Renal cortical epithelial cell (primary cell): ENCODE results near the gene UPP2. TPM values are rescaled to one million over a fixed set of nuclear protein-coding genes. Genes with fewer than 3 reads are reported as not detected.

Experiments
- DNase-seq: peaks from one replicate; pipeline ENCODE4 v3.0.0-alpha.2; 2011; ENCODE audit warnings: low read depth
- total RNA-seq: library from RNA; depleted of rRNA; stranded (reverse); fragments of >200 nt; gene quantifications from 2 replicates; pipeline ENCODE4 v1.2.3, GENCODE V29; 2014

UPP2 gene
- total RNA-seq, 1 donor from 2014 or later: 0.25 TPM

- DNase-seq: no peak
These were observed 38.5 kb downstream of the UPP2 start for GRCh38 chr2:158140201-158140600.

GRCh38 chr2:158142165-158142564, 40.5 kb downstream of the UPP2 start:
- DNase-seq: no peak

GRCh38 chr2:158142568-158143332, 41.1 kb downstream of the UPP2 start:
- no peak for DNase-seq

- DNase-seq: no peak
These were observed 42.2 kb downstream of the UPP2 start for GRCh38 chr2:158143703-158144360.

GRCh38 chr2:158144914-158145625, 43.4 kb downstream of the UPP2 start:
- DNase-seq: no peak

GRCh38 chr2:158153270-158154015, 51.8 kb downstream of the UPP2 start:
- no peak for DNase-seq

- peak; percentile 23 for DNase-seq
These were observed 52.9 kb downstream of the UPP2 start for GRCh38 chr2:158154596-158154995.

- DNase-seq: no peak
These were observed 71.0 kb downstream of the UPP2 start for GRCh38 chr2:158172719-158173118.

GRCh38 chr2:158174495-158174894, 72.8 kb downstream of the UPP2 start:
- DNase-seq: no peak

- DNase-seq: no peak
These were observed 73.3 kb downstream of the UPP2 start for GRCh38 chr2:158174956-158175355.

GRCh38 chr2:158178646-158179045, 77.0 kb downstream of the UPP2 start:
- DNase-seq: no peak

GRCh38 chr2:158179660-158180059, 78.0 kb downstream of the UPP2 start:
- DNase-seq: peak; percentile 39

- peak; percentile 92 for DNase-seq
These were observed 79.5 kb downstream of the UPP2 start for GRCh38 chr2:158181171-158181570.

GRCh38 chr2:158182676-158183295, 81.1 kb downstream of the UPP2 start:
- peak; percentile 79 for DNase-seq

- DNase-seq: no peak
These were observed 82.3 kb downstream of the UPP2 start for GRCh38 chr2:158184001-158184400.

GRCh38 chr2:158184556-158185343, 83.1 kb downstream of the UPP2 start:
- DNase-seq: peak; percentile 94
